NCI-H1048 (cell line): ENCODE results near the gene ADGRB2.

Experiments
- DNase-seq: peaks from one replicate; lab custom pipeline; 2025; lab: John Stamatoyannopoulos, UW

The ADGRB2 gene

GRCh38 chr1:31697369-31697984 is 66.7 kb downstream of the ADGRB2 start:
- no peak for DNase-seq

GRCh38 chr1:31696242-31696641 is 67.9 kb downstream of the ADGRB2 start:
- no peak for DNase-seq

GRCh38 chr1:31695327-31695726 is 68.8 kb downstream of the ADGRB2 start:
- no peak for DNase-seq

GRCh38 chr1:31694964-31695313 is 69.2 kb downstream of the ADGRB2 start:
- no peak for DNase-seq

- no peak for DNase-seq
Observed at GRCh38 chr1:31694069-31694963, 69.8 kb downstream of the ADGRB2 start.

GRCh38 chr1:31693231-31693630 is 70.9 kb downstream of the ADGRB2 start:
- DNase-seq = no peak

GRCh38 chr1:31691951-31692350 is 72.2 kb downstream of the ADGRB2 start:
- DNase-seq = no peak

- DNase-seq = no peak
Observed at GRCh38 chr1:31691446-31691845, 72.7 kb downstream of the ADGRB2 start.

GRCh38 chr1:31690921-31691320 is 73.2 kb downstream of the ADGRB2 start:
- DNase-seq = no peak

- DNase-seq = no peak
Observed at GRCh38 chr1:31689854-31690253, 74.3 kb downstream of the ADGRB2 start.

GRCh38 chr1:31689379-31689778 is 74.8 kb downstream of the ADGRB2 start:
- no peak for DNase-seq

GRCh38 chr1:31688233-31688918 is 75.8 kb downstream of the ADGRB2 start:
- DNase-seq = no peak

GRCh38 chr1:31687601-31688000 is 76.5 kb downstream of the ADGRB2 start:
- no peak for DNase-seq

GRCh38 chr1:31685795-31686194 is 78.3 kb downstream of the ADGRB2 start:
- DNase-seq = no peak

GRCh38 chr1:31683997-31684396 is 80.1 kb downstream of the ADGRB2 start:
- DNase-seq = no peak

- no peak for DNase-seq
Observed at GRCh38 chr1:31681415-31681814, 82.7 kb downstream of the ADGRB2 start.

- DNase-seq = no peak
Observed at GRCh38 chr1:31679676-31680230, 84.4 kb downstream of the ADGRB2 start.

- DNase-seq = no peak
Observed at GRCh38 chr1:31679091-31679490, 85.0 kb downstream of the ADGRB2 start.

- no peak for DNase-seq
Observed at GRCh38 chr1:31678681-31679080, 85.5 kb downstream of the ADGRB2 start.

GRCh38 chr1:31677949-31678348 is 86.2 kb downstream of the ADGRB2 start:
- no peak for DNase-seq

- no peak for DNase-seq
Observed at GRCh38 chr1:31677401-31677800, 86.7 kb downstream of the ADGRB2 start.
